Right forelimb (tissue), 1 donor: ENCODE measurements around the gene ACP2.
"Not testable (repeated sequence)": the region's sequence is repeated elsewhere in the genome, so short reads cannot be mapped to it uniquely, and the experiment has no call there.

Experiments
- DNase-seq: peaks from one replicate; pipeline ENCODE4 v3.0.0-alpha.2; 2018

The ACP2 gene

DNA sequence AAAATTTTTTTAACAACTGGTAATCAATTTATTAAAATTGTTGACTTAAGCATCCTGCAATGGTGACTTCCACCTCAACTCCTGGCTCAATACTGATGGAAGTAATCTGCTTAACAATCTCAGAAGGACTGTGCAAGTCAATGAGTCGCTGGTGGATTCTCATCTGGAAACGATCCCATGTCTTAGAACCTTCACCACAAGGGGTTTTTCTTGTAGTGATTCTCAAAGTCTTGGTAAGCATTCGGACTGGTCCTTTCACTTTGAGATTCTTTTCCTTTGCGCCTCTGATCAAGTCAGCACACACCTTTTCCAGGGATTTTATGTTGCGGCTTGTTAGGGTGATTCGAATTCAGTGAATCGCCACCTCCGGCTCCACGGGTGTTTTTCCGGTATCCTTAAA is 57.5 kb downstream of the ACP2 start:
- DNase-seq, result not testable (repeated sequence)
